Esophagus squamous epithelium (tissue), 4 donors: ENCODE measurements around the gene DEPDC7.

Experiments used
- POLR2A ChIP-seq, 4 donors: fragments of 450-650 bp; IDR thresholded peaks; one replicate each; pipeline ENCODE4 v1.6.1; 2017; ENCODE audit warnings: antibody characterized with exemption in 4 of 4, mild to moderate bottlenecking in 4 of 4, moderate library complexity in 3 of 4
- TF ChIP-seq, protein P1 (sequence below), 6 experiments: fragments of 450-650 bp in 4 of 6; fragments of 200-600 bp in 2 of 6; sonication (generic) in 2 of 6; IDR thresholded peaks; one replicate each; pipeline ENCODE4 v1.5.1; 2016 to 2019; ENCODE audit warnings: antibody characterized with exemption in 6 of 6, mild to moderate bottlenecking in 4 of 6, moderate library complexity in 4 of 6

DNA sequence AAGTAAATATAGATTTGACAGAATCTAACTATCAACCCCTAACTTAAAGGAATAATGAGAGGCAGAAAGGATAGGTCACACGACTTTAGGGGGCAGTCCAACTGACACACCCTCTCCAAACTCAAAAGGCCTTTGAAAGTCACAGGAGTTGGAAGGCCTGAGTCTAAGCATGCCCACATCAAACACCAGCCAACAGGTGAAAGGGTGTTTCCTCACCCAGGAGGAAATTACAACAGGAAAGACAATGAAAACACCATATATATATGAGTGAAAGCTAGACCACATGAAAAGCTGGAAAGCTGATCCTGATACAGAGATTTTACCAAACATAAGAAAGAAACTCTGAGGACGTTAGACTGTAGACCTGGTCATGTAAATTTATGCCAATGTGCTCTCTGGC lies 10.5 kb upstream of the DEPDC7 start:
- TF ChIP-seq, protein P1, sequence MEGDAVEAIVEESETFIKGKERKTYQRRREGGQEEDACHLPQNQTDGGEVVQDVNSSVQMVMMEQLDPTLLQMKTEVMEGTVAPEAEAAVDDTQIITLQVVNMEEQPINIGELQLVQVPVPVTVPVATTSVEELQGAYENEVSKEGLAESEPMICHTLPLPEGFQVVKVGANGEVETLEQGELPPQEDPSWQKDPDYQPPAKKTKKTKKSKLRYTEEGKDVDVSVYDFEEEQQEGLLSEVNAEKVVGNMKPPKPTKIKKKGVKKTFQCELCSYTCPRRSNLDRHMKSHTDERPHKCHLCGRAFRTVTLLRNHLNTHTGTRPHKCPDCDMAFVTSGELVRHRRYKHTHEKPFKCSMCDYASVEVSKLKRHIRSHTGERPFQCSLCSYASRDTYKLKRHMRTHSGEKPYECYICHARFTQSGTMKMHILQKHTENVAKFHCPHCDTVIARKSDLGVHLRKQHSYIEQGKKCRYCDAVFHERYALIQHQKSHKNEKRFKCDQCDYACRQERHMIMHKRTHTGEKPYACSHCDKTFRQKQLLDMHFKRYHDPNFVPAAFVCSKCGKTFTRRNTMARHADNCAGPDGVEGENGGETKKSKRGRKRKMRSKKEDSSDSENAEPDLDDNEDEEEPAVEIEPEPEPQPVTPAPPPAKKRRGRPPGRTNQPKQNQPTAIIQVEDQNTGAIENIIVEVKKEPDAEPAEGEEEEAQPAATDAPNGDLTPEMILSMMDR (IDR thresholded peaks at IDR 0.05): no peak
- TF ChIP-seq POLR2A (IDR thresholded peaks at IDR 0.05): no peak
